Calu3 (cell line): ENCODE data around the gene PDHB. TPM values are rescaled to one million over a fixed set of nuclear protein-coding genes. Genes with fewer than 3 reads are reported as not detected.

ENCODE experiments used
- Bru-seq: library from RNA; stranded (reverse); fragments of 400-500 nt; gene quantifications from one replicate; lab custom pipeline; 2021; lab: Mats Ljungman, UMichigan
- BruChase-seq, 2 experiments: library from RNA; stranded (reverse); fragments of 400-500 nt; gene quantifications; one replicate each; lab custom pipeline; 2021; lab: Mats Ljungman, UMichigan
- BruUV-seq: library from RNA; stranded (reverse); fragments of 400-500 nt; replicated peaks from 2 replicates; lab custom pipeline; 2021; lab: Mats Ljungman, UMichigan
- CTCF ChIA-PET: fragments of 300-600 bp; sonication (Branson Sonifier 250); formaldehyde crosslinking; loops from one replicate; lab custom pipeline; 2022; ENCODE audit warnings: antibody characterized with exemption; lab: Charles Lee
- DNase-seq: peaks from one replicate; pipeline ENCODE4 v3.0.0; 2022
- H3K27ac Mint-ChIP-seq: one replicate; pipeline ENCODE4 v1.8.0; 2022; ENCODE audit warnings: mixed read lengths; ENCODE audit not compliant: unreplicated experiment
- H3K27me3 Mint-ChIP-seq: one replicate; pipeline ENCODE4 v1.8.0; 2022; ENCODE audit warnings: mixed read lengths; ENCODE audit not compliant: unreplicated experiment
- H3K36me3 Mint-ChIP-seq: one replicate; pipeline ENCODE4 v1.8.0; 2022; ENCODE audit warnings: mild to moderate bottlenecking, moderate library complexity, mixed read lengths; ENCODE audit not compliant: insufficient read depth, unreplicated experiment
- H3K4me1 Mint-ChIP-seq: one replicate; pipeline ENCODE4 v1.8.0; 2022; ENCODE audit warnings: mild to moderate bottlenecking, low read depth, mixed read lengths; ENCODE audit not compliant: unreplicated experiment
- H3K4me3 Mint-ChIP-seq: one replicate; pipeline ENCODE4 v1.8.0; 2022; ENCODE audit warnings: mild to moderate bottlenecking, low read depth, moderate library complexity, mixed read lengths; ENCODE audit not compliant: unreplicated experiment
- H3K9me3 Mint-ChIP-seq: one replicate; pipeline ENCODE4 v1.8.0; 2022; ENCODE audit warnings: low read depth, mixed read lengths; ENCODE audit not compliant: unreplicated experiment
- CTCF ChIP-seq: fragments of 200-600 bp; IDR thresholded peaks from one replicate; pipeline ENCODE4 v1.8.0; 2022; ENCODE audit warnings: antibody characterized with exemption; ENCODE audit not compliant: unreplicated experiment
- intact Hi-C: fragments of 100-400 bp; cut with micrococcal nuclease; formaldehyde crosslinking; loops from one replicate; pipeline ENCODE4 v1.10.0; 2022; ENCODE audit not compliant: unreplicated experiment
- long read RNA-seq: library from polyadenylated mRNA; stranded (forward); transcript quantifications from one replicate; pipeline ENCODE4 v2.0.0, GENCODE V29; 2022
- total RNA-seq: library from RNA; stranded (reverse); gene quantifications from 2 replicates; pipeline ENCODE4 v1.2.3, GENCODE V29; 2022

PDHB gene
- 45.4 and 47.6 TPM in 2 replicates for total RNA-seq
- percentile 78 among the genes with signal in this experiment for Bru-seq, nascent RNA
- BruChase-seq, experiment 1, labeled RNA remaining after a 6-hour chase: percentile 92 among the genes with signal in this experiment
- BruChase-seq, experiment 2, labeled RNA remaining after a 2-hour chase: percentile 82 among the genes with signal in this experiment
- long read RNA-seq, transcript PDHB-201 (10 exons, 1,527 nt): major isoform, 157 of 174 reads
- long read RNA-seq, partial matches to known transcripts: 2 of 174 reads
- long read RNA-seq, other reads (novel, unspliced or antisense): 7 of 174 reads

- Mint-ChIP-seq H3K4me1 (peaks cover 17% of the 10 kb centered on the region), H3K4me3 (peak within 1 kb of the TSS; percentile 93), H3K27ac (peak within 1 kb of the TSS; percentile 73), H3K27me3 (no peaks in the 10 kb centered on the region), H3K9me3 (no peaks in the 10 kb centered on the region), H3K36me3 (peaks cover 28% of the 10 kb centered on the region)
- CTCF ChIA-PET: no interaction called here
- intact Hi-C loops: no loop called here
- DNase-seq: peak; percentile 87
- no peak for TF ChIP-seq CTCF
- TSS peak; percentile 52 for BruUV-seq
Observed at GRCh38 chr3:58433400-58434167, at the start of gene PDHB. TSS of gene PDHB (minus strand) at chr3:58433832. CDS start at chr3:58433809, 23 bp downstream.

GRCh38 chr3:58482917-58483636 is 49.4 kb upstream of the PDHB start:
- no peak overlapping the region for H3K27ac Mint-ChIP-seq
- DNase-seq: no peak
- H3K36me3 Mint-ChIP-seq: peaks cover 20% of the 10 kb centered on the region
- H3K9me3 Mint-ChIP-seq: no peaks in the 10 kb centered on the region
- intact Hi-C loops: no loop called here
- H3K27me3 Mint-ChIP-seq: no peaks in the 10 kb centered on the region
- peaks cover 22% of the 10 kb centered on the region for H3K4me1 Mint-ChIP-seq
- BruUV-seq: no TSS peak
- TF ChIP-seq CTCF: no peak
- no peak overlapping the region for H3K4me3 Mint-ChIP-seq
- CTCF ChIA-PET: no interaction called here

- CTCF ChIA-PET: no interaction called here
- no peak for DNase-seq
- Mint-ChIP-seq H3K27me3 (no peaks in the 10 kb centered on the region), H3K4me3 (no peak overlapping the region), H3K9me3 (no peaks in the 10 kb centered on the region), H3K27ac (no peak overlapping the region), H3K36me3 (peaks cover 5% of the 10 kb centered on the region), H3K4me1 (peaks cover 3% of the 10 kb centered on the region)
- intact Hi-C loops: loop anchor here (1.0 kb wide), 1 partner anchor 8 kb away; no protein-coding TSS in a partner anchor
- TF ChIP-seq CTCF: no peak
- no TSS peak for BruUV-seq
Observed at GRCh38 chr3:58480309-58480708, 46.7 kb upstream of the PDHB start.

- intact Hi-C loops: no loop called here
- Mint-ChIP-seq H3K4me3 (no peak overlapping the region), H3K9me3 (no peaks in the 10 kb centered on the region), H3K27ac (no peak overlapping the region), H3K36me3 (peaks cover 5% of the 10 kb centered on the region), H3K27me3 (no peaks in the 10 kb centered on the region), H3K4me1 (peaks cover 18% of the 10 kb centered on the region)
- no TSS peak for BruUV-seq
- DNase-seq: no peak
- CTCF ChIA-PET: no interaction called here
- TF ChIP-seq CTCF: no peak
Observed at GRCh38 chr3:58478781-58479180, 45.1 kb upstream of the PDHB start.
